Memory B cell (primary cell): Measurements from ENCODE around the gene KLF2.

Experiments
- ATAC-seq: fragments of 150-1000 bp; cut with Tn5 transposase; 2 replicates; pipeline ENCODE4 v1.10.0; 2021; ENCODE audit warnings: low read depth, mild to moderate bottlenecking, moderate library complexity
- DNase-seq, 2 donors: peaks; one replicate each; pipeline ENCODE4 v3.0.0; 2022; ENCODE audit warnings: low spot score in 2 of 2
- H3K27ac Mint-ChIP-seq: one replicate; pipeline ENCODE4 v1.8.0; 2022; ENCODE audit warnings: mild to moderate bottlenecking, moderate library complexity, mixed read lengths
- H3K27me3 Mint-ChIP-seq: one replicate; pipeline ENCODE4 v1.8.0; 2022; ENCODE audit warnings: mixed read lengths
- H3K36me3 Mint-ChIP-seq: one replicate; pipeline ENCODE4 v1.8.0; 2022; ENCODE audit warnings: mild to moderate bottlenecking, mixed read lengths
- H3K4me1 Mint-ChIP-seq: one replicate; pipeline ENCODE4 v1.8.0; 2022; ENCODE audit warnings: mixed read lengths
- H3K4me3 Mint-ChIP-seq: one replicate; pipeline ENCODE4 v1.8.0; 2022; ENCODE audit warnings: mild to moderate bottlenecking, moderate library complexity, mixed read lengths
- H3K9me3 Mint-ChIP-seq: one replicate; pipeline ENCODE4 v1.8.0; 2022; ENCODE audit warnings: mixed read lengths

Gene KLF2

DNA sequence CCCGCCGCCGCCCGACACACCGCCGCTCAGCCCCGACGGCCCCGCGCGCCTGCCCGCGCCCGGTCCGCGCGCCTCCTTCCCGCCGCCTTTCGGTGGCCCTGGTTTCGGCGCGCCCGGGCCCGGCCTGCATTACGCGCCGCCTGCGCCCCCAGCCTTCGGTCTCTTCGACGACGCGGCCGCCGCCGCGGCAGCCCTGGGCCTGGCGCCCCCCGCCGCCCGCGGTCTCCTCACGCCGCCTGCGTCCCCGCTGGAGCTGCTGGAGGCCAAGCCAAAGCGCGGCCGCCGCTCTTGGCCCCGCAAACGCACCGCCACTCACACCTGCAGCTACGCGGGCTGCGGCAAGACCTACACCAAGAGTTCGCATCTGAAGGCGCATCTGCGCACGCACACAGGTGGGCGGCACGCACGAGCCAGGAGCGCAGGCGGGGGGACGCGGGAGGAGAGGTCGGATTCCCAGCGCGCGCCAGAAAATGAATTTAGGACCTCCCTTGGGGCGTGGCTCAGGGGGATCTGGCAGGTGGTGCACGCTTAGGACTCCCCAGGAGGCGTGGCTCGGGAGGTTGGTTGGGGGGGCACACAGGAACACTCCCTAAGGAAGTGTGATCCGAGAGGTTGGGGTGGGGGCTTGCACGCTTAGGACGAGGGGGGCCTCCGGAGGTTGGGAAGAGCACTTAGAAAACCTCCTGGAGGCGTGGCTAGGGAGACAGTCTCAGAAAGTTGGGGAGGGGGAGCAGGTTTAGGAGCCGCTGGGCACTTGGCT, 1.2 kb downstream of the KLF2 start:
- Mint-ChIP-seq H3K36me3 (peaks cover 35% of the 10 kb centered on the region), H3K9me3 (no peaks in the 10 kb centered on the region), H3K27me3 (no peaks in the 10 kb centered on the region), H3K27ac (peak overlapping the region; percentile 99), H3K4me1 (peaks cover 37% of the 10 kb centered on the region), H3K4me3 (peak overlapping the region; percentile 92)
- DNase-seq (peak; percentile 42 to 59), ATAC-seq (no peak)

GRCh38 chr19:16326401-16327168, 2.0 kb downstream of the KLF2 start:
- Mint-ChIP-seq H3K27me3 (no peaks in the 10 kb centered on the region), H3K9me3 (no peaks in the 10 kb centered on the region), H3K4me1 (peaks cover 39% of the 10 kb centered on the region), H3K36me3 (peaks cover 35% of the 10 kb centered on the region), H3K4me3 (peak overlapping the region; percentile 92), H3K27ac (peak overlapping the region; percentile 99)
- DNase-seq = peak; percentile 60 to 66
- ATAC-seq = no peak

DNA sequence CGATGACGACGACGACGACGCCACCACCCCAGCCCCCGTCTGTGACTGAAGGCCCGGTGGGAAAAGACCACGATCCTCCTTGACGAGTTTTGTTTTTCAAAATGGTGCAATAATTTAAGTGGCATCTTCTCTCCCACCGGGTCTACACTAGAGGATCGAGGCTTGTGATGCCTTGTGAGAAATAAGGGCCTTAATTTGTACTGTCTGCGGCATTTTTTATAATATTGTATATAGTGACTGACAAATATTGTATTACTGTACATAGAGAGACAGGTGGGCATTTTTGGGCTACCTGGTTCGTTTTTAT, 2.5 kb downstream of the KLF2 start:
- Mint-ChIP-seq H3K9me3 (no peaks in the 10 kb centered on the region), H3K27me3 (no peaks in the 10 kb centered on the region), H3K4me3 (peak overlapping the region; percentile 92), H3K36me3 (peaks cover 35% of the 10 kb centered on the region), H3K4me1 (peaks cover 36% of the 10 kb centered on the region), H3K27ac (peak overlapping the region; percentile 99)
- DNase-seq (peak in 1 of 2 donors; percentile 51), ATAC-seq (no peak)

DNA sequence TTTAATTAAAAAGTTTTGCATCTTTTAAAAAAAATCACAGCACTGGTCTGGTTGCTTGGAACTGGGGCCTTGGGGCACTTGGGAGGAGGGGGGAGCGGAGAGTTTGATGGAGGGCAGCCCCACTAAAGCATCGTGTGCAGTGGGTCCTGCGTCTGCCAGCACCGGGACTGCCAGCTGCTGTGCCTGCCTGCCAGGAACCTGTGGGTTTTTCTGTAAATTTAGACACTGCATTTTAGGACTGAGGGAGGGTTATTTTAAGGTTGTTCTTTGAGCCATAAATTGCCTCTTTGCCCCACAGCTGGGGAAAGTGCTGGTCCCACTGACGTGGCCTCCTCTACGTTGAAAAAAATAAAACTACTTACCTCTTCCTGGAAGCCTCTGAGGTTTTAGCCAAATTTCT, 2.9 kb downstream of the KLF2 start:
- ATAC-seq (no peak), DNase-seq (peak in 1 of 2 donors; percentile 28)
- Mint-ChIP-seq H3K9me3 (no peaks in the 10 kb centered on the region), H3K27me3 (no peaks in the 10 kb centered on the region), H3K4me1 (peaks cover 34% of the 10 kb centered on the region), H3K4me3 (peak overlapping the region; percentile 92), H3K36me3 (peaks cover 35% of the 10 kb centered on the region), H3K27ac (peak overlapping the region; percentile 99)

GRCh38 chr19:16327911-16328823, 3.5 kb downstream of the KLF2 start:
- Mint-ChIP-seq H3K4me1 (peaks cover 30% of the 10 kb centered on the region), H3K27ac (peak overlapping the region; percentile 99), H3K36me3 (peaks cover 35% of the 10 kb centered on the region), H3K9me3 (no peaks in the 10 kb centered on the region), H3K27me3 (no peaks in the 10 kb centered on the region), H3K4me3 (peak overlapping the region; percentile 92)
- peak; percentile 4 for ATAC-seq
- DNase-seq = peak; percentile 59 to 70

- ATAC-seq = peak; percentile 7
- peak; percentile 63 to 66 for DNase-seq
- H3K4me1 Mint-ChIP-seq = peaks cover 29% of the 10 kb centered on the region
- H3K36me3 Mint-ChIP-seq = peaks cover 35% of the 10 kb centered on the region
- H3K9me3 Mint-ChIP-seq = no peaks in the 10 kb centered on the region
- H3K27ac Mint-ChIP-seq = peak overlapping the region; percentile 99
- peak overlapping the region; percentile 92 for H3K4me3 Mint-ChIP-seq
- H3K27me3 Mint-ChIP-seq = no peaks in the 10 kb centered on the region
These were observed 4.3 kb downstream of the KLF2 start for GRCh38 chr19:16328824-16329482.

DNA sequence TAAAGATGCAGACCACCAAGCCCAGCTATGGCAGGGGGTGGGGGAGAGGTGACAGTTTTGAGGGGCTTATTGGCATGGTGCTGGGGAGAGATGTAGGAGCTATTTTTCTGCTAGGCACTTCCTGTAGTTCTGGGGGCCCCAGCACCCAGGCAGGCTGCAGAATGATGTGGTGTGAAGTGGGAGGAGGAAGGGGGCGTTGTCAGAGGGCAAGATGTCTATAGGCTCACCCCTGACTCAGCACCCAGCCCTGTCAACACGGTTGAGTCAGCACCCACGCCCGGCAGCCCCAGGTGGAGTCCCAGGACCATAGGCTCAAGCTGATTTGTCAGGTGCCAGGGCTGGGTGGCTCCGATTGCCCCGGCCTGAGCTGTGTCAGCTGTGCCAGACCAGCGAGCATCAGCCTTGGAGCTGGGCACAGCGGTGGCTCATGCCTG, 5.8 kb downstream of the KLF2 start:
- no peaks in the 10 kb centered on the region for H3K27me3 Mint-ChIP-seq
- peaks cover 28% of the 10 kb centered on the region for H3K4me1 Mint-ChIP-seq
- H3K36me3 Mint-ChIP-seq = peaks cover 35% of the 10 kb centered on the region
- peaks cover 2% of the 10 kb centered on the region for H3K9me3 Mint-ChIP-seq
- peak overlapping the region; percentile 99 for H3K27ac Mint-ChIP-seq
- ATAC-seq (peak; percentile 67), DNase-seq (peak; percentile 79 to 89)
- peak overlapping the region; percentile 25 for H3K4me3 Mint-ChIP-seq

GRCh38 chr19:16330806-16331690, 6.4 kb downstream of the KLF2 start:
- peak overlapping the region; percentile 99 for H3K27ac Mint-ChIP-seq
- peaks cover 26% of the 10 kb centered on the region for H3K4me1 Mint-ChIP-seq
- peaks cover 2% of the 10 kb centered on the region for H3K9me3 Mint-ChIP-seq
- no peaks in the 10 kb centered on the region for H3K27me3 Mint-ChIP-seq
- peak overlapping the region; percentile 5 for H3K4me3 Mint-ChIP-seq
- H3K36me3 Mint-ChIP-seq = peaks cover 31% of the 10 kb centered on the region
- DNase-seq (no peak), ATAC-seq (no peak)

- peaks cover 26% of the 10 kb centered on the region for H3K4me1 Mint-ChIP-seq
- H3K9me3 Mint-ChIP-seq = peaks cover 2% of the 10 kb centered on the region
- H3K27me3 Mint-ChIP-seq = no peaks in the 10 kb centered on the region
- peaks cover 15% of the 10 kb centered on the region for H3K36me3 Mint-ChIP-seq
- ATAC-seq (no peak), DNase-seq (no peak)
- H3K4me3 Mint-ChIP-seq = no peak overlapping the region
- peak overlapping the region; percentile 15 for H3K27ac Mint-ChIP-seq
These were observed 8.5 kb downstream of the KLF2 start for GRCh38 chr19:16333001-16333586.

DNA sequence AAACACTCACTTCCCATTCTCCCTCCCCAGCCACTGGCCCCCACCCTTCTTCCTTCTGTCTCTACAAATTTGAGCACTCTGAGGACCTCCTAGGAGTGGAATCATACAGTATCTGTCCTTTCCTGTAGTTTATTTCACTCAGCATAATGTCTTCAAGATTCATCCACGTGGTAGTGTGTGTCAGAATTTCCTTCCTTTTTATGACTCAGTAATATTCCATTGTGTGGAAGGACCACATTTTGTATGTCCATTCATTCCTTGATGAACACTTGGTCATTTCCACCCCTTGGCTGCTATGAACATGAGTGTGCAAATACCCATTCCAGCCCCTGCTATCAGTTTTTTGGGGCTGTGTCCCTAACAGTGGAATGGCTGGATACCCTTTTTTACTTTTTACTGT, 9.8 kb downstream of the KLF2 start:
- Mint-ChIP-seq H3K36me3 (peaks cover 3% of the 10 kb centered on the region), H3K4me3 (no peak overlapping the region), H3K4me1 (peaks cover 26% of the 10 kb centered on the region), H3K9me3 (peaks cover 2% of the 10 kb centered on the region), H3K27ac (no peak overlapping the region), H3K27me3 (no peaks in the 10 kb centered on the region)
- ATAC-seq (no peak), DNase-seq (no peak)

DNA sequence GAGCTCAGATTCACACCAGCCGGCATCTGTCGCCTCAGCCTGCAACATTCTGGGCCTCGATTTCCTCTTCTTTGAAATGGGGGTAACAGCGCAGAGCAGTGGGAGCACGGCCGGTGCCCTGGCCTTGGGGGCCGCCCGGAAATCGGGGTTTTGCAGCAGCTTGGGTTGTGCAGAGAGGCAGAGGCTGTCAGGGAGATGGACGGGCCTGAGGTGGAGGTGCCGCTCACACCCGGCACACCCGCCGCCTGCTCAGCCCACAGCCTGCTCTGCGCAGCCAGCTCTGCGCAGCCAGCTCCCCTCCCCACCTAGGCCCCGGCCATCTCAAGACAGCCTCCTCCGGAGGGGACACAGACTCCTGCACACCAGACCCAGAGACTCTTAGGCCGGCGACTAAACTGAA, 10.6 kb downstream of the KLF2 start:
- H3K27me3 Mint-ChIP-seq = no peaks in the 10 kb centered on the region
- H3K27ac Mint-ChIP-seq = no peak overlapping the region
- peaks cover 21% of the 10 kb centered on the region for H3K4me1 Mint-ChIP-seq
- ATAC-seq (no peak), DNase-seq (no peak)
- H3K4me3 Mint-ChIP-seq = no peak overlapping the region
- peaks cover 2% of the 10 kb centered on the region for H3K9me3 Mint-ChIP-seq
- H3K36me3 Mint-ChIP-seq = no peaks in the 10 kb centered on the region

DNA sequence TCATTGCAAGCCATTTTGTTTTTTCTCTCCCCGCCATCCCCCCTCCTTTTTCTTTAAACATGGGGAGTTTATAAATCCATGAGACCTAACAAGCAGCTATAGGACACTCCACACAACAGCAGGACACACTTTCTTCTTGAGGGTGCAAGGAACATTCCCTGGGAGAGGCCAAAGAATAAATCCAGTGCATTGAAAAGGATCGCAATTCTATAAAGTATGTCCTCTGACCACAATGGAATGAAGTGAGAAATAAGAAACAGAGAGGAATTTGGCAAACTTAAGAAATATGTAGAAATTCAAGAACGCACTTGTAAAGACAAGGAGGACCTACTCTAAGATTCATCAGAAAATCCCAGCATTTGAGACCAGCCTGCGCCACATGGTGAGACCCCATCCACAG, 11.9 kb downstream of the KLF2 start:
- Mint-ChIP-seq H3K27ac (no peak overlapping the region), H3K4me3 (no peak overlapping the region), H3K36me3 (no peaks in the 10 kb centered on the region), H3K27me3 (no peaks in the 10 kb centered on the region), H3K4me1 (peaks cover 20% of the 10 kb centered on the region), H3K9me3 (peaks cover 4% of the 10 kb centered on the region)
- DNase-seq = no peak
- no peak for ATAC-seq
